Activated naive CD4-positive, alpha-beta T cell treated with anti-CD3 and anti-CD28 coated beads for 36 hours (primary cell): Measurements from ENCODE around the gene PAH. TPM values are rescaled to one million over a fixed set of nuclear protein-coding genes. Genes with fewer than 3 reads are reported as not detected.
A peak's percentile ranks its signal among the peaks of the same experiment; 100 is the strongest.

Experiments used
- CTCF ChIA-PET: fragments of 350-600 bp; sonication (Branson Sonifier 250); formaldehyde crosslinking; loops from one replicate; lab custom pipeline; 2021; ENCODE audit warnings: antibody characterized with exemption; lab: Charles Lee
- DNase-seq: peaks from one replicate; pipeline ENCODE4 v3.0.0-alpha.2; 2020
- H3K27ac Mint-ChIP-seq: one replicate; pipeline ENCODE4 v1.8.0; 2021; ENCODE audit warnings: mild to moderate bottlenecking, mixed read lengths
- H3K27me3 Mint-ChIP-seq: one replicate; pipeline ENCODE4 v1.8.0; 2021; ENCODE audit warnings: low read depth, mixed read lengths
- H3K36me3 Mint-ChIP-seq: one replicate; pipeline ENCODE4 v1.8.0; 2021; ENCODE audit warnings: low read depth, mixed read lengths
- H3K4me1 Mint-ChIP-seq: one replicate; pipeline ENCODE4 v1.8.0; 2021; ENCODE audit warnings: low read depth, mixed read lengths
- H3K4me3 Mint-ChIP-seq: one replicate; pipeline ENCODE4 v1.8.0; 2021; ENCODE audit warnings: mild to moderate bottlenecking, moderate library complexity, mixed read lengths
- H3K9me3 Mint-ChIP-seq: one replicate; pipeline ENCODE4 v1.8.0; 2021; ENCODE audit warnings: mixed read lengths
- intact Hi-C: fragments of 100-400 bp; cut with micrococcal nuclease; formaldehyde crosslinking; loops from one replicate; pipeline ENCODE4 v1.15.1; 2023
- total RNA-seq, 2 experiments: library from RNA; stranded (reverse); gene quantifications; one replicate each; pipeline ENCODE4 v1.2.3, GENCODE V29; 2021

The PAH gene
- total RNA-seq, 2 experiments from 2014 or later: not detected

GRCh38 chr12:102880783-102881182 lies 36.3 kb downstream of the PAH start:
- no peaks in the 10 kb centered on the region for H3K9me3 Mint-ChIP-seq
- DNase-seq: no peak
- no peaks in the 10 kb centered on the region for H3K4me1 Mint-ChIP-seq
- H3K4me3 Mint-ChIP-seq: no peak overlapping the region
- H3K36me3 Mint-ChIP-seq: no peaks in the 10 kb centered on the region
- CTCF ChIA-PET: no interaction called here
- peaks cover 11% of the 10 kb centered on the region for H3K27me3 Mint-ChIP-seq
- no peak overlapping the region for H3K27ac Mint-ChIP-seq
- intact Hi-C loops: no loop called here

DNA sequence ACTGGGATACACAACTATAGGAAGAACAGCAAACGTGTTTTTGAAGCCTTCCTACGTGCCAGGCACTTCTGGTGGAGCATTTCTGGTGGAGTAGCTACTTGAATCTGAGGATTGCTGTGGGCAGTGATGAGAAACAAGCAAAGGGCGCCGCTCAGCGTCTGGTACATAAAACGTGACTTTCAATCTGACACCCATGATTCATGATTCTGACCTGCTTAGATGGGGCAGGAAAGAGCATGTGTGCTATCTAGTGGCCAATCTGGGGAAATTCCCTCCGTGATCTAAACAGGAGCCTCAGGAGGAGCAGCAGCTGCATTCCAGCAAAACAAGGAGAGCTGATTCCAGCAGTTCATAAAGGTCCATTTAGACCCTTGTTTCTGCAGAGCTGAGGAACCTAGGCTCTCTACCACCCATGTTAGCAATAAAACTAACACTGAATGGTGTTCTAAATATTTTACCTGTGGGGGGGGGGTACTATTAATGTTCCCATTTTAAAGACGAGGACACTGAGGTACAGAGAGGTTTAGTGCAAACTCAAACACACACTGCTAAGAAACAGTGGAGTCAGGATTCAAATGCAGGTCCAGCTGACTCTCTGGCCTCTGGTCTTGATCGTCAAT lies 37.8 kb downstream of the PAH start:
- intact Hi-C loops: loop anchor here (1.0 to 5.0 kb wide), 5 partner anchors 62 to 962 kb away; partner anchors contain the start of genes NUP37 and PARPBP
- Mint-ChIP-seq H3K4me3 (no peak overlapping the region), H3K4me1 (no peaks in the 10 kb centered on the region), H3K27me3 (peaks cover 13% of the 10 kb centered on the region), H3K36me3 (no peaks in the 10 kb centered on the region), H3K9me3 (no peaks in the 10 kb centered on the region), H3K27ac (no peak overlapping the region)
- CTCF ChIA-PET: interaction anchor here (0.7 to 2.0 kb wide), 4 partner anchors 9 to 67 kb away, joined by 3 to 6 read pairs (median 4); no protein-coding TSS in a partner anchor
- DNase-seq: peak; percentile 51

GRCh38 chr12:102876883-102877282 lies 40.2 kb downstream of the PAH start:
- Mint-ChIP-seq H3K4me3 (no peak overlapping the region), H3K36me3 (no peaks in the 10 kb centered on the region), H3K9me3 (no peaks in the 10 kb centered on the region), H3K27ac (no peak overlapping the region), H3K4me1 (no peaks in the 10 kb centered on the region), H3K27me3 (peaks cover 15% of the 10 kb centered on the region)
- CTCF ChIA-PET: no interaction called here
- no peak for DNase-seq
- intact Hi-C loops: loop anchor here (5.0 kb wide), 1 partner anchor 60 kb away; no protein-coding TSS in a partner anchor

GRCh38 chr12:102874819-102875218 lies 42.2 kb downstream of the PAH start:
- CTCF ChIA-PET: no interaction called here
- Mint-ChIP-seq H3K9me3 (no peaks in the 10 kb centered on the region), H3K4me1 (no peaks in the 10 kb centered on the region), H3K4me3 (no peak overlapping the region), H3K27ac (no peak overlapping the region), H3K27me3 (peaks cover 9% of the 10 kb centered on the region), H3K36me3 (no peaks in the 10 kb centered on the region)
- DNase-seq: no peak
- intact Hi-C loops: loop anchor here (5.0 kb wide), 1 partner anchor 58 kb away; no protein-coding TSS in a partner anchor

GRCh38 chr12:102873077-102873476 lies 44.0 kb downstream of the PAH start:
- Mint-ChIP-seq H3K27me3 (peaks cover 6% of the 10 kb centered on the region), H3K4me3 (no peak overlapping the region), H3K9me3 (no peaks in the 10 kb centered on the region), H3K36me3 (no peaks in the 10 kb centered on the region), H3K27ac (no peak overlapping the region), H3K4me1 (no peaks in the 10 kb centered on the region)
- intact Hi-C loops: no loop called here
- CTCF ChIA-PET: no interaction called here
- DNase-seq: no peak

- CTCF ChIA-PET: no interaction called here
- Mint-ChIP-seq H3K9me3 (no peaks in the 10 kb centered on the region), H3K4me3 (no peak overlapping the region), H3K4me1 (no peaks in the 10 kb centered on the region), H3K36me3 (no peaks in the 10 kb centered on the region), H3K27ac (no peak overlapping the region), H3K27me3 (peaks cover 4% of the 10 kb centered on the region)
- DNase-seq: no peak
- intact Hi-C loops: no loop called here
These were observed 46.0 kb downstream of the PAH start for GRCh38 chr12:102871014-102871413.

DNA sequence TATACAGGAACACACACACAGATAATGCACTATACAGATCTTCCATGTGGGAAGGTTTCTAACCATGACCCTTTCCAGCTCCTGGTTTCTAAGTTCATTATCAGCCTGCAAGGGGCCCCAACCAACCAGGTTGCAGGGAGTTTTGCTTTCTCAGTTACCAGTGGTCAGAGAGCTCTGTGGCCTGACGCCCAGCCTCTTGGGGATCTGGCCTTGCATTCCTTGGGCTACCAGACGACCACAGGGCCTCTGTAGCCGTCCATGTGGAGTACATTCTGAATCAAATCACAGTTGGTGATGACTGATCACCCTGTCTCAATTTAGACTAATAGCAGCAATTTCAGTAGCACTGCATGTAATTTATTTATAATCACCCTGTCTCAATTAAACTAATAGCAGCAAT lies 47.5 kb downstream of the PAH start:
- Mint-ChIP-seq H3K4me3 (no peak overlapping the region), H3K4me1 (no peaks in the 10 kb centered on the region), H3K36me3 (no peaks in the 10 kb centered on the region), H3K27ac (no peak overlapping the region), H3K27me3 (peaks cover 2% of the 10 kb centered on the region), H3K9me3 (no peaks in the 10 kb centered on the region)
- DNase-seq: no peak
- CTCF ChIA-PET: interaction anchor here (0.5 kb wide), 1 partner anchor 10 kb away, joined by 3 read pairs; no protein-coding TSS in a partner anchor
- intact Hi-C loops: no loop called here

- Mint-ChIP-seq H3K9me3 (peaks cover 3% of the 10 kb centered on the region), H3K36me3 (no peaks in the 10 kb centered on the region), H3K27me3 (no peaks in the 10 kb centered on the region), H3K4me1 (no peaks in the 10 kb centered on the region), H3K4me3 (no peak overlapping the region), H3K27ac (no peak overlapping the region)
- DNase-seq: no peak
- intact Hi-C loops: no loop called here
- CTCF ChIA-PET: no interaction called here
These were observed 51.0 kb downstream of the PAH start for GRCh38 chr12:102865821-102866615.

DNA sequence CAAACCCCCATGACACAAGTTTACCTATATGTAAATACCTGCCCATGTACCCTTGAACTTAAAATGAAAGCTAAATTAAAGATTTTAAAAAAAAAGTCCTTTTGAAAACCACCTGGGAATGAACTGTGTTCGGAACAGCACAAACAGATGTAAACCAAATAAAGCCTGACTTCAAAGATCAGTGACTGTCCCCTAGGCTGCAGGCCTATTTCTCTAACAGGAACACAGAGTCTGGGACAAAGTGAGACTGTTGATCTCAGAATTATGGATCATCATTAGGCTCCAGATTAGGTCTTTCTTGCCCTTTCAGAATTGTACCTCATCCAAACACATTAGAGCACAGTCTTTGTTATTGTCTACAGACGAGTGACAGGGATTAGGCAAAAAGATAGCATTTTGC lies 54.6 kb downstream of the PAH start:
- Mint-ChIP-seq H3K27ac (no peak overlapping the region), H3K36me3 (no peaks in the 10 kb centered on the region)
- CTCF ChIA-PET: no interaction called here

DNA sequence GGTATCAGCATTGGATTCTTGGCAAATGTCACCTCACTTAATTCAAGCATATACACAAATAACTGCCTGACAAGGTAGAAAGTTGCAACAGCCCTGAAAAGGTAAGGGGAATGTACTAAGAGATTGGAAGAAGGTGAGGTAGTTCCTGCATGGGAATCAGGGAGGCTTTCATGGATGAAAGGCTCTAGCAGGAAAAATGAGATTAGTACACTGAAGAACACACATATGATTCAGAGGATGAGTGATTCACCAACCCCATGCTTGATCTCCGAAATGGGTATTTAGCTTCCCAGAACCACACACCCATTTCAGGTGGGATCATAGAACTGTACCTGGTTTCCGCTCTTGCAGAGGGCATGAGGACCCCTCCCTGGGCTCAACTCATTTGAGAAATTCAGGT lies 65.8 kb downstream of the PAH start:
- Mint-ChIP-seq H3K36me3 (no peaks in the 10 kb centered on the region), H3K4me3 (no peak overlapping the region), H3K27ac (no peak overlapping the region), H3K4me1 (no peaks in the 10 kb centered on the region), H3K27me3 (peaks cover 18% of the 10 kb centered on the region), H3K9me3 (no peaks in the 10 kb centered on the region)
- intact Hi-C loops: no loop called here
- CTCF ChIA-PET: interaction anchor here (0.6 kb wide), 1 partner anchor 48 kb away, joined by 3 read pairs; no protein-coding TSS in a partner anchor
- DNase-seq: no peak

More for the DNA sequence above, 54.6 kb downstream of the PAH start:
- Mint-ChIP-seq H3K4me1 (no peaks in the 10 kb centered on the region), H3K9me3 (peaks cover 5% of the 10 kb centered on the region), H3K27me3 (no peaks in the 10 kb centered on the region), H3K4me3 (no peak overlapping the region)
- no peak for DNase-seq
- intact Hi-C loops: no loop called here

DNA sequence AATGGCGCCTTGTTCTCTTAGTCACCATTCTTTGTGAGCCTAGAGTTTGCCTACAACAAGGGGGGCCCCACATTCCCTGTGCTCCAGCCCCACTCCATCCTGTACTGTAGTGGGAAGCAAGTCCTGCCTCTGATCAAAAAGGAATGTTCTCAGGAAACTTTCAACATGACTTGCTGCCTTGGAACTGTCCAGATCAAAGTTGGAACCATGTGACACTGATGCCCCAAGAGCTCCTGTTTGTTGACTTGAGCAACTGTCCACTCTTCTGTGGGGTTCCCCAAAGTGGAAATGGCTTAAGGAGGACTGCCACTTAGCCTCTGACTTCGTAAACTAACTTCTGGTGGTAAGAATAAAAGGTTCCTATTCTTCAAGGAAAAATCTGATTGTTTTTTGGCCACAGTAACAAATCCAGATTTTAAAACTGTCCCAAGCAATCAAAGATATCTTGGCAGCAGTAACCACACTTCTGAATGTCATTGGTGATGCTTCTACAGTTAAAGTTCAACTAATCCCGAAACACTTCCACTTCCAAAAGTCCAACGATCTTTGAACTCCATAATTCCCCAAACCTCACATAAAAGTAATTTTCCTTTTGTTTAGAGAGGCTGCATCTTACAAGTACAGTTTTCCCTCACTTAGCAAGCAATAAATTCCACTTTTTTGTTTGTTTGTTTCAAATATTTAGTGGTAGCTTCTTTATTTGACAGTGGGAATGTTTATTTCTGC lies 67.2 kb downstream of the PAH start:
- CTCF ChIA-PET: no interaction called here
- H3K9me3 Mint-ChIP-seq: no peaks in the 10 kb centered on the region
- H3K27ac Mint-ChIP-seq: no peak overlapping the region
- intact Hi-C loops: no loop called here
- no peak for DNase-seq
- H3K36me3 Mint-ChIP-seq: no peaks in the 10 kb centered on the region
- no peaks in the 10 kb centered on the region for H3K4me1 Mint-ChIP-seq
- H3K27me3 Mint-ChIP-seq: peaks cover 22% of the 10 kb centered on the region
- no peak overlapping the region for H3K4me3 Mint-ChIP-seq

GRCh38 chr12:102848832-102849231 lies 68.2 kb downstream of the PAH start:
- DNase-seq: no peak
- no peaks in the 10 kb centered on the region for H3K9me3 Mint-ChIP-seq
- H3K36me3 Mint-ChIP-seq: no peaks in the 10 kb centered on the region
- CTCF ChIA-PET: no interaction called here
- intact Hi-C loops: no loop called here
- H3K4me1 Mint-ChIP-seq: no peaks in the 10 kb centered on the region
- H3K27me3 Mint-ChIP-seq: peaks cover 15% of the 10 kb centered on the region
- H3K4me3 Mint-ChIP-seq: no peak overlapping the region
- H3K27ac Mint-ChIP-seq: no peak overlapping the region
